Measurements from ENCODE around the gene RASSF10. TPM values are rescaled to one million over a fixed set of nuclear protein-coding genes. Genes with fewer than 3 reads are reported as not detected.

RASSF10 gene
- polyA plus RNA-seq, 1 donor (not counting 4 experiments of a cell fraction or from before 2014, with no cell fraction given), result 2.1 TPM

GRCh38 chr11:12991426-12991825, 17.7 kb upstream of the RASSF10 start:
- Histone ChIP-seq H3K4me2 (ENCODE audit: control insufficient read depth, extremely low read depth, insufficient read depth, low read depth, low read length) (no peak overlapping the region), H3K27me3 (ENCODE audit: control insufficient read depth, extremely low read depth, insufficient read depth, low read length) (no peaks in the 10 kb centered on the region), H3K4me1 (ENCODE audit: control insufficient read depth, extremely low read depth, insufficient read depth, low read length) (peaks cover 21% of the 10 kb centered on the region), H3K9me3 (ENCODE audit: control insufficient read depth, low read depth, low read length) (peaks cover 1% of the 10 kb centered on the region), H3K27ac (ENCODE audit: control insufficient read depth, insufficient read depth, low read length) (no peak overlapping the region), H3K9me1 (ENCODE audit: control insufficient read depth, extremely low read depth, insufficient read depth, low read length) (no peaks in the 10 kb centered on the region), H3K4me3 (ENCODE audit: control insufficient read depth in 2 of 3, extremely low read depth in 1 of 3, insufficient read depth in 2 of 3, low read depth in 1 of 3, low read length in 3 of 3) (no peak overlapping the region), H2AFZ (ENCODE audit: control insufficient read depth, low read length) (no peak overlapping the region), H3K36me3 (ENCODE audit: control insufficient read depth in 2 of 2, extremely low read depth in 1 of 2, insufficient read depth in 2 of 2, low read length in 2 of 2) (no peaks in the 10 kb centered on the region), H3K79me2 (ENCODE audit: control insufficient read depth, insufficient read depth, low read length) (no peaks in the 10 kb centered on the region), H4K20me1 (ENCODE audit: control insufficient read depth, extremely low read depth, insufficient read depth, low read length) (no peaks in the 10 kb centered on the region), H3K9ac (ENCODE audit: control insufficient read depth, extremely low read depth, insufficient read depth, low read length) (no peak overlapping the region)
- FAIRE-seq (no peak), DNase-seq (ENCODE audit: low read depth, low spot score) (no peak)
- TF ChIP-seq EZH2 (IDR thresholded peaks at IDR 0.05; ENCODE audit: low read length) (no peak), CTCF (optimal IDR thresholded peaks at IDR 0.05 in 1 of 3, IDR thresholded peaks at IDR 0.05 in 1 of 3, conservative IDR thresholded peaks at IDR 0.05 in 1 of 3; ENCODE audit: extremely low read depth in 1 of 3, insufficient read depth in 2 of 3, low read length in 3 of 3) (no peak)
- dilution Hi-C loops (cut with MboI; ENCODE audit: extremely low pct_ligation_motif_present, low sequenced_read_pairs), result loop anchor here (25.0 kb wide), 1 partner anchor 171 kb away; no protein-coding TSS in a partner anchor

- peaks cover 1% of the 10 kb centered on the region for H3K9me3 ChIP-seq (ENCODE audit: control insufficient read depth, low read depth, low read length)
- DNase-seq (ENCODE audit: low read depth, low spot score) (peak; percentile 71), FAIRE-seq (peak; percentile 92)
- TF ChIP-seq CTCF (optimal IDR thresholded peaks at IDR 0.05 in 1 of 3, IDR thresholded peaks at IDR 0.05 in 1 of 3, conservative IDR thresholded peaks at IDR 0.05 in 1 of 3; ENCODE audit: extremely low read depth in 1 of 3, insufficient read depth in 2 of 3, low read length in 3 of 3), result no peak
- no peak for TF ChIP-seq EZH2 (IDR thresholded peaks at IDR 0.05; ENCODE audit: low read length)
- no peak overlapping the region for H3K9ac ChIP-seq (ENCODE audit: control insufficient read depth, extremely low read depth, insufficient read depth, low read length)
- no peaks in the 10 kb centered on the region for H3K79me2 ChIP-seq (ENCODE audit: control insufficient read depth, insufficient read depth, low read length)
- H3K27ac ChIP-seq (ENCODE audit: control insufficient read depth, insufficient read depth, low read length), result no peak overlapping the region
- peak overlapping the region in 1 of 3 experiments; percentile 24 for H3K4me3 ChIP-seq (ENCODE audit: control insufficient read depth in 2 of 3, extremely low read depth in 1 of 3, insufficient read depth in 2 of 3, low read depth in 1 of 3, low read length in 3 of 3)
- H3K4me2 ChIP-seq (ENCODE audit: control insufficient read depth, extremely low read depth, insufficient read depth, low read depth, low read length), result peak overlapping the region; percentile 73
- dilution Hi-C loops (cut with MboI; ENCODE audit: extremely low pct_ligation_motif_present, low sequenced_read_pairs), result loop anchor here (25.0 kb wide), 1 partner anchor 169 kb away; no protein-coding TSS in a partner anchor
- peaks cover 16% of the 10 kb centered on the region for H3K4me1 ChIP-seq (ENCODE audit: control insufficient read depth, extremely low read depth, insufficient read depth, low read length)
- no peaks in the 10 kb centered on the region for H3K9me1 ChIP-seq (ENCODE audit: control insufficient read depth, extremely low read depth, insufficient read depth, low read length)
- no peaks in the 10 kb centered on the region for H3K36me3 ChIP-seq (ENCODE audit: control insufficient read depth in 2 of 2, extremely low read depth in 1 of 2, insufficient read depth in 2 of 2, low read length in 2 of 2)
- H3K27me3 ChIP-seq (ENCODE audit: control insufficient read depth, extremely low read depth, insufficient read depth, low read length), result no peaks in the 10 kb centered on the region
- no peaks in the 10 kb centered on the region for H4K20me1 ChIP-seq (ENCODE audit: control insufficient read depth, extremely low read depth, insufficient read depth, low read length)
- no peak overlapping the region for H2AFZ ChIP-seq (ENCODE audit: control insufficient read depth, low read length)
Observed at GRCh38 chr11:12993626-12994025, 15.5 kb upstream of the RASSF10 start.

Measured in keratinocyte (primary cell).